T47D (cell line): ENCODE measurements around the gene DDX60.

Experiments used
- DNase-seq, 2 experiments: peaks; one replicate each; pipeline versions ENCODE4 v3.0.0 to v3.0.0-alpha.2; 2011 to 2012; ENCODE audit warnings: low read depth in 1 of 2, low spot score in 1 of 2
- JUND ChIP-seq: IDR thresholded peaks from 2 replicates; pipeline ENCODE4 v1.6.1; 2012; ENCODE audit warnings: low read depth
- in situ Hi-C: cut with HindIII; loops from 2 replicates; pipeline ENCODE4 v1.10.0; 2016; ENCODE audit warnings: low sequenced_read_pairs, low pct_unique_long_range_greater_than_20kb

Gene DDX60

GRCh38 chr4:168167714-168168284 is 150.8 kb downstream of the DDX60 start:
- in situ Hi-C loops, result no loop called here
- DNase-seq, result no peak
- no peak for TF ChIP-seq JUND
